Natural killer cell (primary cell): ENCODE results near the gene GRB7. TPM values are rescaled to one million over a fixed set of nuclear protein-coding genes. Genes with fewer than 3 reads are reported as not detected.
A peak's percentile ranks its signal among the peaks of the same experiment; 100 is the strongest.
"Not testable (repeated sequence)": the region's sequence is repeated elsewhere in the genome, so short reads cannot be mapped to it uniquely, and the experiment has no call there.

Source experiments
- ATAC-seq, 3 donors: fragments of 150-1000 bp in 2 of 3; fragments of 200-7000 bp in 1 of 3; cut with Tn5 transposase; 1 replicate in 1 of 3; 2 replicates in 2 of 3; pipeline ENCODE4 v1.10.0; 2021; ENCODE audit warnings: mild to moderate bottlenecking in 2 of 3, moderate library complexity in 2 of 3
- DNase-seq, 2 donors: peaks; one replicate each; pipeline versions ENCODE4 v3.0.0 to v3.0.0-alpha.2; 2013 to 2021; ENCODE audit warnings: mixed read lengths in 1 of 2
- H3K27ac ChIP-seq: one replicate; pipeline ENCODE4 v1.5.1; 2013; ENCODE audit warnings: mild to moderate bottlenecking, low read length
- H3K27me3 ChIP-seq: one replicate; pipeline ENCODE4 v1.6.1; 2013; ENCODE audit warnings: low read length; ENCODE audit not compliant: control insufficient read depth, insufficient read depth
- H3K36me3 ChIP-seq: one replicate; pipeline ENCODE4 v1.6.1; 2013; ENCODE audit warnings: low read length; ENCODE audit not compliant: control insufficient read depth, insufficient read depth
- H3K4me1 ChIP-seq: one replicate; pipeline ENCODE4 v1.6.1; 2013; ENCODE audit warnings: low read length; ENCODE audit not compliant: control insufficient read depth, insufficient read depth
- H3K4me3 ChIP-seq: one replicate; pipeline ENCODE4 v1.5.1; 2013; ENCODE audit warnings: low read length
- H3K9me3 ChIP-seq: one replicate; pipeline ENCODE4 v1.6.1; 2013; ENCODE audit warnings: low read length; ENCODE audit not compliant: control insufficient read depth, insufficient read depth
- H3K27ac Mint-ChIP-seq, 2 donors: one replicate each; pipeline ENCODE4 v1.8.0; 2022; ENCODE audit warnings: mild to moderate bottlenecking in 2 of 2, mixed read lengths in 2 of 2, moderate library complexity in 1 of 2
- H3K27me3 Mint-ChIP-seq, 2 donors: one replicate each; pipeline ENCODE4 v1.8.0; 2022; ENCODE audit warnings: low read depth in 2 of 2, mixed read lengths in 2 of 2
- H3K36me3 Mint-ChIP-seq: one replicate; pipeline ENCODE4 v1.8.0; 2022; ENCODE audit warnings: mixed read lengths
- H3K4me1 Mint-ChIP-seq, 2 donors: one replicate each; pipeline ENCODE4 v1.8.0; 2022; ENCODE audit warnings: mixed read lengths in 2 of 2
- H3K4me3 Mint-ChIP-seq: one replicate; pipeline ENCODE4 v1.8.0; 2022; ENCODE audit warnings: mild to moderate bottlenecking, moderate library complexity, mixed read lengths
- H3K9me3 Mint-ChIP-seq, 2 donors: one replicate each; pipeline ENCODE4 v1.8.0; 2022; ENCODE audit warnings: mixed read lengths in 2 of 2
- whole genome bisulfite sequencing: methylation state at CpG from one replicate; pipeline ENCODE4 v1.1.7; 2013; ENCODE audit warnings: missing lambda C conversion rate; ENCODE audit not compliant: insufficient coverage; 5-methylcytosine and 5-hydroxymethylcytosine counted together
- intact Hi-C: fragments of 100-400 bp; cut with micrococcal nuclease; formaldehyde crosslinking; loops from one replicate; pipeline ENCODE4 v1.14.2; 2022
- total RNA-seq, 4 donors: library from RNA; stranded (reverse); fragments of 120-200 nt in 1 of 4; gene quantifications; one replicate each; pipeline versions ENCODE4 v1.2.3 to v1.2.4, GENCODE V29; 2013 to 2022
- TF ChIP-seq, protein P1 (sequence below): fragments of 200-600 bp; IDR thresholded peaks from one replicate; pipeline ENCODE4 v1.8.0; 2022; ENCODE audit warnings: antibody characterized with exemption

GRB7 gene
- total RNA-seq, 3 donors from 2014 or later (not counting 1 experiment from before 2014, with no cell fraction given) = 0.27 TPM; not detected in 2

DNA sequence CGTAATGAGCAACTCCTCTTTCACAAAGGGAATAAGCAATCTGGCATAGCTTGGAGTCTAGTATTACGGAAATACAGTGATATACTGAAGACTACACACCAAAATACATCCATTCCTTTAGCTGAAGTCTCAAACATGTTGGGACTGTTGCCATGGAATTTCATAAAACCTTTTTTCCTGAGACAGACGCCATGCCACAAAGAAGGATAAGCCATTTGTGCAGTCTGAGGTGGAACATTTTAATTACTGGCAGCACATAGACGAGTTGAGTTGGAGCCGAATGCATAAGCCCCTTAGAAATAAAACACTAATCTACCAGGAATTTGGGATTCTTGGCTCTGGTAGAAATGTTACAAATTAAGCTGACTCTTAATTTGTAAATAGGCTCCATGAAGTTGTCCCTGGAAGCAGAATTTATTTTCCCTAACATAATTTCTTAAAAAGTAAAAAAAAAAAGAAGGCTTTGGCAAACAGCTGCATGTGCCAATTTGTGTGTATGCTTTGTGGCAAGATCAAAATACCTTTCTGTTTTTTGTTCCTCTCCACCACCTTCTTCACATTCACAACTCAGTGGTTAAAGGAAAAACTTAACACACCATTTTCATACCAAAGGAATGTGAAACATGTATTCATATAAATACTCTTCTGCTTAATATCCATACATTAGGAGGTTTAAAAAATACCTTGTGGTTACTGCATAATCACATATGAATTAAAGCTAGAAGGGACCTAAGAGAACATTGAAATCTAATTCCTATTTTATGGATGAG is 25.5 kb downstream of the GRB7 start:
- Histone ChIP-seq H3K36me3 (peaks cover 50% of the 10 kb centered on the region), H3K9me3 (no peaks in the 10 kb centered on the region), H3K27me3 (no peaks in the 10 kb centered on the region), H3K4me1 (peaks cover 76% of the 10 kb centered on the region), H3K4me3 (no peak overlapping the region), H3K27ac (no peak overlapping the region)
- Mint-ChIP-seq H3K4me3 (no peak overlapping the region), H3K36me3 (peaks cover 14% of the 10 kb centered on the region), H3K9me3 (no peaks in the 10 kb centered on the region), H3K27ac (peak overlapping the region; percentile 54 to 94), H3K27me3 (no peaks in the 10 kb centered on the region), H3K4me1 (peaks cover 60 to 67% of the 10 kb centered on the region in 2 donors)
- no peak for DNase-seq
- no peak for ATAC-seq
- WGBS = 95% methylated on average over 3 of the region's 5 CpGs
- intact Hi-C loops = no loop called here
- TF ChIP-seq, protein P1, sequence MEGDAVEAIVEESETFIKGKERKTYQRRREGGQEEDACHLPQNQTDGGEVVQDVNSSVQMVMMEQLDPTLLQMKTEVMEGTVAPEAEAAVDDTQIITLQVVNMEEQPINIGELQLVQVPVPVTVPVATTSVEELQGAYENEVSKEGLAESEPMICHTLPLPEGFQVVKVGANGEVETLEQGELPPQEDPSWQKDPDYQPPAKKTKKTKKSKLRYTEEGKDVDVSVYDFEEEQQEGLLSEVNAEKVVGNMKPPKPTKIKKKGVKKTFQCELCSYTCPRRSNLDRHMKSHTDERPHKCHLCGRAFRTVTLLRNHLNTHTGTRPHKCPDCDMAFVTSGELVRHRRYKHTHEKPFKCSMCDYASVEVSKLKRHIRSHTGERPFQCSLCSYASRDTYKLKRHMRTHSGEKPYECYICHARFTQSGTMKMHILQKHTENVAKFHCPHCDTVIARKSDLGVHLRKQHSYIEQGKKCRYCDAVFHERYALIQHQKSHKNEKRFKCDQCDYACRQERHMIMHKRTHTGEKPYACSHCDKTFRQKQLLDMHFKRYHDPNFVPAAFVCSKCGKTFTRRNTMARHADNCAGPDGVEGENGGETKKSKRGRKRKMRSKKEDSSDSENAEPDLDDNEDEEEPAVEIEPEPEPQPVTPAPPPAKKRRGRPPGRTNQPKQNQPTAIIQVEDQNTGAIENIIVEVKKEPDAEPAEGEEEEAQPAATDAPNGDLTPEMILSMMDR = no peak

- DNase-seq, ATAC-seq, H3K4me3 ChIP-seq, H3K4me3 Mint-ChIP-seq, H3K9me3 ChIP-seq, H3K9me3 Mint-ChIP-seq, H3K27ac ChIP-seq, H3K27me3 Mint-ChIP-seq, H3K27me3 ChIP-seq, intact Hi-C loops: not testable (repeated sequence)
- 85% methylated on average over 2 of the region's 3 CpGs for WGBS
- peaks cover 54% of the 10 kb centered on the region for H3K36me3 ChIP-seq
- peaks cover 74% of the 10 kb centered on the region for H3K4me1 ChIP-seq
- H3K27ac Mint-ChIP-seq = peak overlapping the region; percentile 94 to 98
- peaks cover 60 to 67% of the 10 kb centered on the region in 2 donors for H3K4me1 Mint-ChIP-seq
- H3K36me3 Mint-ChIP-seq = peaks cover 14% of the 10 kb centered on the region
These were observed 26.4 kb downstream of the GRB7 start for GRCh38 chr17:39764171-39764570.

GRCh38 chr17:39765175-39765574 is 27.4 kb downstream of the GRB7 start:
- intact Hi-C loops = loop anchor here (5.0 kb wide), 1 partner anchor 557 kb away; no protein-coding TSS in a partner anchor
- Histone ChIP-seq H3K27ac (peak overlapping the region; percentile 72), H3K9me3 (no peaks in the 10 kb centered on the region), H3K4me3 (no peak overlapping the region), H3K27me3 (no peaks in the 10 kb centered on the region), H3K4me1 (peaks cover 74% of the 10 kb centered on the region), H3K36me3 (peaks cover 58% of the 10 kb centered on the region)
- peak overlapping the region; percentile 94 to 98 for H3K27ac Mint-ChIP-seq
- no peaks in the 10 kb centered on the region for H3K9me3 Mint-ChIP-seq
- TF ChIP-seq, protein P1 = no peak
- H3K4me1 Mint-ChIP-seq = peaks cover 62 to 69% of the 10 kb centered on the region in 2 donors
- no peaks in the 10 kb centered on the region for H3K27me3 Mint-ChIP-seq
- WGBS = no CpG with 5 or more reads among the region's 3 CpGs
- peak overlapping the region; percentile 88 for H3K4me3 Mint-ChIP-seq
- H3K36me3 Mint-ChIP-seq = peaks cover 14% of the 10 kb centered on the region
- ATAC-seq = no peak
- no peak for DNase-seq

DNA sequence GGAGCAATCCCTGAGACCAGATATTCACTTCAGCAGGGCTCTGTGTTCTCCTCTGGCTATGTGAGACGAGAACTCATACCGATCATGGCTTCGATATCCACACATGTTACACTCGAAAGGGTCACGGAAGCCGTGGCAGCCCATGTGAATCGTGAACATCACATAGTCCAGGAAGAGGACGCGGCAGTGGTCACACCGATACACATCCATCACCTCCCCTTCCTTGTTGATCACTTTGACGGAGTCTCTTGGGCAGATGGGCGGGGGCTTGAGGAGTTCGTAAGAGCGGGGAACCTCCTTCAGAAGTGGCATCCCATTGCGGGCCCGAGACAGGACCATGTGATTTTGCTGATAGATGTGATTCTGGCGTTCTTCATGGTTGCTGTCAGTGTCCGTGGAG is 28.0 kb downstream of the GRB7 start:
- no peaks in the 10 kb centered on the region for H3K27me3 ChIP-seq
- no peaks in the 10 kb centered on the region for H3K9me3 ChIP-seq
- peaks cover 55% of the 10 kb centered on the region for H3K36me3 ChIP-seq
- intact Hi-C loops = loop anchor here (2.0 to 5.0 kb wide), 2 partner anchors 19 to 557 kb away; no protein-coding TSS in a partner anchor
- H3K4me3 ChIP-seq = no peak overlapping the region
- Mint-ChIP-seq H3K36me3 (peaks cover 14% of the 10 kb centered on the region), H3K9me3 (no peaks in the 10 kb centered on the region), H3K4me1 (peaks cover 68 to 75% of the 10 kb centered on the region in 2 donors), H3K27ac (peak overlapping the region; percentile 94 to 98), H3K4me3 (peak overlapping the region; percentile 88), H3K27me3 (no peaks in the 10 kb centered on the region)
- H3K4me1 ChIP-seq = peaks cover 75% of the 10 kb centered on the region
- TF ChIP-seq, protein P1 = no peak
- ATAC-seq (no peak), DNase-seq (no peak)
- peak overlapping the region; percentile 72 for H3K27ac ChIP-seq
- 82% methylated on average over 18 of the region's 18 CpGs for WGBS
